T-helper 2 cell (primary cell): ENCODE results near the gene UNC5C.
A peak's percentile ranks its signal among the peaks of the same experiment; 100 is the strongest.

ENCODE experiments used
- DNase-seq, 5 experiments: peaks; one replicate each; pipeline versions ENCODE4 v3.0.0 to v3.0.0-alpha.2; 2012 to 2022
- total RNA-seq, 2 donors: gene quantifications; one replicate each; lab custom pipeline; 2026; lab: John Stamatoyannopoulos, UW

UNC5C gene
- 0 to 1.2 reads per million in 2 donors for total RNA-seq

DNA sequence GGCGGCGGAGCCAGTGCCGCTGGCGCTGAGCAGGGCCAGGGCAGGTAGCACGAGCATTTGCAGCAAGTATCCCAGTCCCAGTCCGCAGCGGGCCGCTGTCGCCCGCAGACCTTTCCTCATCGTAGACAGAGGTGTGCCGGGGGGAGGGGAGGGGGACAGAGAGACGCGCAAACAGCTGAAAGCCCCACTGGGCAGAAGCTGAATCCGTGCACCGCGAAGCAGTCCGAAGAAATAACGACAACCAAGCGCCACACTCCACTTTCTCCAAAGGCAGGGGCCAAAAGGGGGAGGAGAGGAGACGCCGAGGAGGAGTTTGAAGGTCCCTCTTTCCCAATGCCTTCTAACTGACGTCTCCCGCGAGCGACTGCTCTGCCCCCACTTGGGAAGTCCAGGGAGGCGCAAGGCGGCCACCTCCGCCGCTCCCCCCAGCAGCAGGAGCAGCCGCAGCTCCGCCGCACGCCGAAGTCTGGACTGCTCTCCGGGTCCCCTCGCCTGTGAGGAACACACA is at the start of gene UNC5C:
UNC5C (minus strand) TSS at position 236 of the 508 bp plus-strand sequence.
- DNase-seq, result peak in 1 of 5 experiments; percentile 23

DNA sequence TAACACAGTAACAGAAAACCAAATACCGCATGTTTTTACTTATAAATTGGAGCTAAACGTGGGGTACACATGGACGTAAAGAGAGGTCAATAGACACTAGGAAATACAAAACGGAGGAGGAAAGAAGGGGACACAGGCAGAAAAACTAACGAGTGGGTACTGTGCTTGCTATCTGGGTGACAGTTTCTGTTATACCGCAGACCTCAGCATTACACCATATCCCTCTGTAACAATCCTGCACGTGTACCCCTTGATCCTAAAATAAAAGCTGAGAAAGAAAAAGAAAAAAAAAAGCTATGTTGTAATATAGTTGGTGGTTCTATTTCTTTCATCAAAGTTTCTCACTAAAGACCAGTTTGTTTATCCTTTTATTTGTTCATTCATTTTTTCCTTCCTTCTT is 47.9 kb upstream of the UNC5C start:
- no peak for DNase-seq

DNA sequence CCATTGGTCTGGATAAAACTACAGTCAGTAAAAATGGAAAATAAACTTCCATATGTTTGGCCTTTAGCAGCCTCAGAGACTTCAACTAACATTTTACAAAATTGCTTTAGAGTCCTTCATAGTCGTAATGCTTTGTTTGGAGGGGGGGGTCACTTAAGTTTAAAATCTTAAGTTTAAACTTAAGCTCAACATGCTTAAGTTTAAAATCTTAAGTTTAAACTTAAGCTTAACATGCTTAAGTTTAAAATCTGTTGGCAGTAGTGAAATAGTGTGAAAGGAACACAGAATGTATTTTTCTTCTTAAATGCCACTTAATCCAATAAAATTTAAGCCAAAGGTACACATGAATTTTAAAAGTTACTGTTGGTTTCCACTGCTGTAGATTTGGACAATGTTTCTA is 45.9 kb upstream of the UNC5C start:
- no peak for DNase-seq

DNA sequence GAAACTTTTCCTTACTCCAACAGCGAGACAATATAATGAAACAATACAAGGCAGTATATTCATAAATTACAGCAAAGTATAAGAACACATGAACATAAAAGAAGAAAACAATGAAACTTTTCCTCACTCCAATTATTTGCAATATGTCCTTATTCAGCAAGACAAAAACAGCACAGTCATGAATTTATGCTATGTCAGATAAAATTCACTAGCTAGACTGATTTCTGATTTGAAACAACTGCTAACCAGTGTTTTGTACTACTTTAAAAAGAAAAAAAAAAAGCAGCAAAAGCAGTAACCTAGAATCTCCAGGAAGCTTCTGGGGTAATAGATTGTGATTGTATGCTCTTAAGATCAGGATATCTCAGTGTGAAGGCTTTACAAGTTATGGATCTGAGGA is 45.2 kb upstream of the UNC5C start:
- no peak for DNase-seq

- DNase-seq, result no peak
These were observed 42.5 kb upstream of the UNC5C start for GRCh38 chr4:95591278-95591677.

DNA sequence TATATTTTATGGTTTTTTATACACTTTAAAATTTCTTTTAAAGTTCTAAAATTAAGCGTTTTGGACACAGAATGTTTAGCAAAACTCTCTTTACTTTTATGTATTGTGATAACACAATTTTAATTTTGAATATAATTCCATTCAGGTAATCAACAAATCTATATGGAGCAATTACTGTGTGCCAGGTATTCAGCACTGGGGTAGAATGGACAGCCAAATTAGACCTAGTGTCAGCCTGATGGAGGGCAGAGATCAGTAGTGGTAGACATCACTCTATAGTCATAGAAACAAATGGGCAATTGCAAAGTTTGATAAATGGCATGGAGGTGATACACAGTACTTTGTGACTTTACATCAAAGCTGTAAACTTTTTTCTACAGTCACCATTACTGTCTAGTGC is 41.8 kb upstream of the UNC5C start:
- DNase-seq, result no peak

DNA sequence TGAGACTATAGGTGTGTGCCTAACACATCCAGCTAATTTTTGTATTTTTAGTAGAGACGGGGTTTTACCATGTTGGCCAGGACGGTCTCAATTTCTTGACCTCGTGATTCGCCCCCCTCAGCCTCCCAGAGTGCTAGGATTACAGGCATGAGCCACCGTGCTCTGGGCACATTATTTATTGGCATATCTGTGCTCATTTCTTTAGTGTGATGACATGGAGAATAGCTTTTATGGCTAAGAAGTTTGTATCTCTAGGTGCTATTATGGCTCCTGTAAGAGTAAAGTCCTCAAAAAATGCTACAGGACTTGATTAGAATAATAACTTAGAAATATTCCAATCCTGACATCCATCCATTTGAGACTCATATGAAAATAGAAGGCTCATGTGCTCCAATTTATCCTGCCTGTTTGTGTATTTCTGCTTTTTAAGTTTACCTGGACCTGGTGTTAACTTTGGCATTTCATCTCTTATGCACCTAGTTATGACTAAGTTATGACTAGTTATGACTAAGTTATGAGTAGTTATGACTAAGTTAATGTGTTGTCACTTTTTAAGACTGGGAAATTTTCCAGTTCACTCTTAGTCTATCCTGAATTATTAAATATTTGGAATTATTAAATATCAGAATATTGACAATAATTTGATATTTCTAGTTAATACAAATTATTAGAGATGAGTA is 36.4 kb upstream of the UNC5C start:
- DNase-seq, result no peak

DNA sequence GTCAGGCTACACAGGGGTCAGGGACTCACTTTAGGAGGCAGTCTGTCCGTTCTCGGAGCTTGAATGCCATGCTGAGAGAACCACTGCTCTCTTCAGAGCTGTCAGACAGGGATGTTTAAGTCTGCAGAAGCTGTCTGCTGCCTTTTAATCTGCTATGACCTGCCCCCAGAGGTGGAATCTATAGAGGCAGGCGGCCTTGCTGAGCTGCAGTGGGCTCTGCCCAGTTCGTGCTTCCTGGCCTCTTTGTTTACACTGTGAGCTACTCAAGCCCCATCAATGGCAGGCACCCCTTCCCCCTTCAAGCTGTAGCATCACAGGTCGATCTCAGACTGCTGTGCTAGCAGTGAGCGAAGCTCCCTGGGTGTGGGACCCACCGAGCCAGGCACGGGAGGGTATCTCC is 31.5 kb upstream of the UNC5C start:
- no peak for DNase-seq

GRCh38 chr4:95572304-95572991 is 23.7 kb upstream of the UNC5C start:
- DNase-seq, result no peak

DNA sequence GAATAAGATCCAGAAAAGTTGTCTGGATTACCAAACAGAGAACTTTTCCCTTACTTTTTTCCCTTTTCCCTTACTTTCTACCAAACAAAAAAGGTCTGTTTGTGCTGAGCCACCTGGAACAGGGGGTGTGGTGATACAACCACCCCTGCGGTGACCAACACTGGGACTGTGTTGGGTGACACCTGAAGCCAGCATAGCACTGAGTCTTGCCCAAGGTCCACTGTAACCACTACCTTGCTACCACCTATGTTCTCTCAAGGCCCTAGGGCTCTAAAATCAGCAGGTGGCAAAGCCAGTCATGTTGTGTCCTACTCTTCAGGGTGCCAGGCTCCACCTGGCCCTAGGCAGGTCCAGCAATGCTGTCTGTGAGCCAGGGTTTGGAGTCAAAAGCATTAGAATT is 22.8 kb upstream of the UNC5C start:
- no peak for DNase-seq

GRCh38 chr4:95563638-95564337 is 15.0 kb upstream of the UNC5C start:
- DNase-seq, result no peak

- no peak for DNase-seq
These were observed 12.0 kb upstream of the UNC5C start for GRCh38 chr4:95560774-95561173.

- no peak for DNase-seq
These were observed 7.6 kb upstream of the UNC5C start for GRCh38 chr4:95556207-95556859.

DNA sequence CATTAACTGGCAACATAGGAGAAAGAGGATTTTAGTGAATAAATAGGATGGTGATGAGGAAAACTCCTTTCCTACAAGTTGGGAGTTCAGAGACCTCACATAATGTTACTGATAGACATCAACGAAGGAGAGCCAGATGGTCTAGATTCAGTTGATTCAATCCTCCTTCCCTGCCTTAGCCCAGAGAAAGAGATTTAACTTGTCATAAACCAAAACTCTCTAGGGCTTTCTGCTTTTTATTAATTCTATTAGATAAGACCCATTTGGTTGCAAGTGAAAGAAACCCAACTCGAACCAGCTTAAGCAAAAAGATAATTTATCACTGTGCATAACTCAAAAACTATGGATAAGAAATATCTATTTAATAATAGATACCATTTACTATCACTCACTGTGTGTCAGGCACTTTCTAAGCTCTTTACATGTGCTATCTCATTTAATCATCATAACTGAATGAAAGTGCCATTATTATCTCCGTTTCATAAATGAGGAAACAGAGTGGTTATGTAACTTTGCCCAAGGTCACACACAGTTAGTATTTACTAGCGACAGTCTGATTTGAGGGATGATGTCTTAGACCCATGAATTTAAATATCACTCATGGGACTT is 4.3 kb upstream of the UNC5C start:
- DNase-seq, result no peak

DNA sequence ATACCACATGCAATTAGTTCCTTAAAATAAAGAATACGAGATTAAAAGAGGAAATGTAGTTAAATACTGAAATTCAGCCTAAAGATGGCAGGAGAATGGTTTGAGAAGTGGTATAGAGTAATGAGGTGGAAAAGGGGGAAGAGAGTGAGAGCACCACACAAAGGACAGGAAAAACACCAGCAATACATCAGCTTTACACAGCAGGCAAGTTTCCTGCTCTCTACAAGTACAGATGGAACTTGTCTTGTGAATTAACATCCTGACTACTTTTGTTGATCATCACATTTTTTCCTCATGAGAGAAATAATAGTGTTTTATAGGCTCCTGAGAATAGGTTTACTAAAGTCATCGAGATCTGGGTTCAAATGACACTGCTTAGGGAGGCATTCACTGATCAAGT is 2.9 kb upstream of the UNC5C start:
- DNase-seq, result no peak

DNA sequence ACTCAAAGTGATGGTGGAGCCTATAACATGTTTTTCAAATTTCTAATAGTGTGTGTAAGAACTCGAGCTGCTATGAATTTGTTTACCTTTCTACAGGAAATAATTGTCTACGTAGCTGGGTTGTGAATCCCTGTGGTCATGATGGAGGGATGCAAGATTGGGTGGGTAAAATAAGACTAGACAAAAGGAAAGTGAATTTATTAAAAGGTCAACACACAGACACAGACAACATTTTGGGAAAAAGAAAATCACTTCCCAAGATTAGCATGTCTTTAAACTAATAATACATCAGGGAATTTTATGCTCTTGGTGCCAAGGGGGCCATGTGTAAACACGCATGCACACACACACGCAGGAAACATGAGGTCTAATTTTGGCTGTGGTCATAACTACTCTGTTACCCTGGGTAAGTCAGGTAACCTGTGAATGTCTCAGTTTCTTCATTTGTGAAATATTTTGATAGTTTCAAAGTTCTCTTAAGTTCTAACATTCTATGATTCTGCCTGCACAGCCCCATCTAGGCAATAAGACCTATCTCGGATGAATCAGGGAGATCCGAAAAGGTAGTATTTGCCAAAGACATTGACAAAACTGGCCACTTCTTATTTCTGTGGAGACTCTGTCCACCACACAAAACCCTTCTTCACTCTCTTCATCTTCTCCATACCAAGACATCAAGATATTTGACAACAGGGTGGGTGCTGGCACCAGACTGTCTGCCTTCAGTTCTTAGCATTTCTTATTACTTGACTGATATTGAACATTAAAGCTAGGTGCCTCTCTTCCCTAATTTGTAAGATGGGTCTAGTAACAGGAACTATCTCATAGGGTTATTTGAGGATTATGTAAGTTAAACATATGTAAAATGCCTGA is 1.6 kb upstream of the UNC5C start:
- no peak for DNase-seq

- DNase-seq, result peak in 1 of 5 experiments; percentile 85
These were observed 707 bp upstream of the UNC5C start for GRCh38 chr4:95549246-95550114.

- peak in 1 of 5 experiments; percentile 51 for DNase-seq
These were observed 880 bp downstream of the UNC5C start for GRCh38 chr4:95547715-95548471.

DNA sequence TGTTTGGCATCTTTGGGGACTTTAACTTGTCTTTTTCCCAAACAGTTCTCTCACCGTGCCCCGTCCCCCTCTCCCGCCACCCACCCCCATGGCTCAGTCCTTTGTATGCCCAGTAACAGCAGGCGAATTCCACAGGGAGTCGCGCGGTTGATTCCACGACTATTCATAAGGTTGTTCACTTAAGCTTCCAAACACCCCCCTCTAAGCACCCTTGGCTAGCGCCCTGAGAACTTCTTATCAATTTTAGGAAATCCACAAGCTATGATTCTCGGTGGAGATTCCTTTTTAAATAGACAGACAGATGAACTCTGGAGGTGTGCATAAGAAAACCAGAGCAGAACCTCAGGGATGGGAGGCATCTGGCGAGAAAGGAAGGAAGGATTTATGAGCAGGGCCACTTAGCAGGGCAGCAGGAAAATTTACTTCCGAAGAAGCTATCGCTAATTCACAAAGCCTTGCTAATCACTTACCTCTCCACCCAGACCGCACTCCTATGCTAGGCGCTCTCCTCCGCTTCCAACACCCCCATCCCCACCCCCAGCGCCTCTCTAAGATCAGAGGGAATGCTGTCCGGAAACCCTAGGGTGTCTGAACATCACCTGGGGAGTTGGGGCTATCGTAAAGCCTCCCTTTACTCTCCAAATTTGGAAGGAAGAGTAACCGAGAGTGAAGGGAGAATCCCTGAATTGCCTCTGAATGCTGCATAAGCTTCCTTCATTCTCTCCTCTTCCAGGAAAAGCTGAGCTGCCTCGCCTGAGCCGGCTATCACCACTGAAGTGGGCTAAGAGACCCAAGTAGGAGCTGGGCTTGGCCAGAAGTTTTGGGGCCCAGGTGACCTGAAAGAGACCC is 1.7 kb downstream of the UNC5C start:
- no peak for DNase-seq
